IMR-90 (cell line): ENCODE data around the gene FBXW11.

ENCODE experiments used
- CTCF ChIP-seq: conservative IDR thresholded peaks from 2 replicates; pipeline ENCODE4 v1.5.1; 2012; ENCODE audit warnings: mild to moderate bottlenecking, low read depth, low read length, improper control_type of control experiment
- FOS ChIP-seq: fragments of 150-350 bp; IDR thresholded peaks from 2 replicates; pipeline ENCODE4 v1.6.1; 2016; ENCODE audit warnings: low read depth, low read length
- MAZ ChIP-seq: IDR thresholded peaks from 2 replicates; pipeline ENCODE4 v1.6.1; 2012; ENCODE audit warnings: low read depth, mild to moderate bottlenecking, low read length, improper control_type of control experiment, moderate library complexity, borderline replicate concordance
- MXI1 ChIP-seq: IDR thresholded peaks from 2 replicates; pipeline ENCODE4 v1.6.1; 2012; ENCODE audit warnings: low read depth, mild to moderate bottlenecking, low read length, moderate library complexity, borderline replicate concordance
- NFE2L2 ChIP-seq: fragments of 150-350 bp; IDR thresholded peaks from 2 replicates; pipeline ENCODE4 v1.6.1; 2016; ENCODE audit warnings: low read depth, mild to moderate bottlenecking, low read length
- POLR2A ChIP-seq: IDR thresholded peaks from 2 replicates; pipeline ENCODE4 v1.6.1; 2012; ENCODE audit warnings: mild to moderate bottlenecking, low read depth, low read length
- RAD21 ChIP-seq: IDR thresholded peaks from 2 replicates; pipeline ENCODE4 v1.6.1; 2012; ENCODE audit warnings: low read length, improper control_type of control experiment
- RFX5 ChIP-seq: IDR thresholded peaks from 2 replicates; pipeline ENCODE4 v1.8.0; 2012; ENCODE audit warnings: low read depth, mild to moderate bottlenecking, low read length, moderate library complexity
- USF2 ChIP-seq: fragments of 150-350 bp; IDR thresholded peaks from 2 replicates; pipeline ENCODE4 v1.6.1; 2017; ENCODE audit warnings: mild to moderate bottlenecking, antibody characterized with exemption, low read length, low read depth

GRCh38 chr5:172009536-172010270, 3.3 kb upstream of the FBXW11 start:
- TF ChIP-seq POLR2A (no peak), RAD21 (no peak), CTCF (no peak), MXI1 (no peak), RFX5 (no peak), FOS (no peak), USF2 (no peak), MAZ (no peak), NFE2L2 (no peak)
